Fibroblast of pulmonary artery (primary cell): ENCODE data around the gene FUT6.

Source experiments
- DNase-seq: peaks from one replicate; pipeline ENCODE4 v3.0.0-alpha.2; 2010; ENCODE audit warnings: low read depth
- H3K4me3 ChIP-seq: replicated peaks from 2 replicates; pipeline ENCODE4 v1.5.1; 2011; ENCODE audit warnings: low read depth, mild to moderate bottlenecking, control low read depth, low read length, moderate library complexity
- TF ChIP-seq, protein P1 (sequence below): IDR thresholded peaks from 2 replicates; pipeline ENCODE4 v1.5.1; 2011; ENCODE audit warnings: mild to moderate bottlenecking, control low read depth, low read length, inconsistent platforms; ENCODE audit errors: missing control alignments

FUT6 gene

DNA sequence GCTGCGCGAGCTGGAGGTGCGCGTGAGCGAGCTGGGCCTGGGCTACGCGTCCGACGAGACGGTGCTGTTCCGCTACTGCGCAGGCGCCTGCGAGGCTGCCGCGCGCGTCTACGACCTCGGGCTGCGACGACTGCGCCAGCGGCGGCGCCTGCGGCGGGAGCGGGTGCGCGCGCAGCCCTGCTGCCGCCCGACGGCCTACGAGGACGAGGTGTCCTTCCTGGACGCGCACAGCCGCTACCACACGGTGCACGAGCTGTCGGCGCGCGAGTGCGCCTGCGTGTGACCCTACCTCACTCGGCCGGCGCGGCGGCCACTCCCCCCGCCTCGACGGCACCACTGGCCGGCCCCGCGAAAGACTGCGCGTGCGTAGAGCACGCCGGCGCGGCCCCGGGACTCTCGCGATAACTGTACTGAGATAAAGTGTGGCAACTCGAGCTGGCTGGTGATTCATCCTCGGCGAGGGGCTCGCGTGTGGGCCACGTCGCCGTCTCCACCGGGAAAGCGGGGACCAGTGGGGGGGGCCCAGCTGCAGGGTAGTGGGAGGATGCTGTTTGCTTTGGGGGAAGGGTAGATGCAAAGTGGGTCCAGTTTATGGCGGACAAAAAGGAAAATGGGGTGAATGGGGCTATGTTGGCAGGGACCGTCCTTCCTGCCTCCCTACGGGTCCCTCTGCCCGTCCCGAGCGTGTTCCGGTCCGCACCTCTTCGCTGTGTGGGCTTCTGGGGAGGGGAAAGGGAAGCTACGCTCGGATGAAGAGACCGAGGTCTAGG lies 11.4 kb downstream of the FUT6 start:
- TF ChIP-seq, protein P1, sequence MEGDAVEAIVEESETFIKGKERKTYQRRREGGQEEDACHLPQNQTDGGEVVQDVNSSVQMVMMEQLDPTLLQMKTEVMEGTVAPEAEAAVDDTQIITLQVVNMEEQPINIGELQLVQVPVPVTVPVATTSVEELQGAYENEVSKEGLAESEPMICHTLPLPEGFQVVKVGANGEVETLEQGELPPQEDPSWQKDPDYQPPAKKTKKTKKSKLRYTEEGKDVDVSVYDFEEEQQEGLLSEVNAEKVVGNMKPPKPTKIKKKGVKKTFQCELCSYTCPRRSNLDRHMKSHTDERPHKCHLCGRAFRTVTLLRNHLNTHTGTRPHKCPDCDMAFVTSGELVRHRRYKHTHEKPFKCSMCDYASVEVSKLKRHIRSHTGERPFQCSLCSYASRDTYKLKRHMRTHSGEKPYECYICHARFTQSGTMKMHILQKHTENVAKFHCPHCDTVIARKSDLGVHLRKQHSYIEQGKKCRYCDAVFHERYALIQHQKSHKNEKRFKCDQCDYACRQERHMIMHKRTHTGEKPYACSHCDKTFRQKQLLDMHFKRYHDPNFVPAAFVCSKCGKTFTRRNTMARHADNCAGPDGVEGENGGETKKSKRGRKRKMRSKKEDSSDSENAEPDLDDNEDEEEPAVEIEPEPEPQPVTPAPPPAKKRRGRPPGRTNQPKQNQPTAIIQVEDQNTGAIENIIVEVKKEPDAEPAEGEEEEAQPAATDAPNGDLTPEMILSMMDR: no peak
- peak overlapping the region; percentile 69 for H3K4me3 ChIP-seq
- DNase-seq: peak; percentile 91

DNA sequence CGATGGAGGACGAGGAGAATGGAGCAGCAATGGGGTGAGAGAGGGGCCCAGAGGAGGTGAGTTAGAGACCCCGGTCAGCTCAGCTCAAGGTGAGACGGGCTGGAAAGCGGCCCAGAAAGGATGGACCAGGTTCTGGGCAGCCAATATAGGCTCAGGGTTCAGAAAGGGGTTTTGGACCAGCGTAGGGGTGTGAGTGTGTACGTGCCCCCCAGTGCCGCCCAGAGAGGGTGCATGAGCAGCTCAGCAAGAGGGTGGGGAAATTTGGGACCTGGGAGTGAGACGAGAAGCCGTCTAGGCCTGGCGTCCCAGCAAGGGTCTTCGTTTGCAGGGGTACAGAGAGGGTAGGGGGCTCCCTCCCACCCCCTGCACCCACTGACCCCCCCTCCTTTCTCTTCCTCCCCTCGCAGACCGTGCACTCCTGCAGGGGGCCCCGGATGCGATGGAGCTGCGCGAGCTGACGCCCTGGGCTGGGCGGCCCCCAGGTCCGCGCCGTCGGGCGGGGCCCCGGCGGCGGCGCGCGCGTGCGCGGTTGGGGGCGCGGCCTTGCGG lies 12.1 kb downstream of the FUT6 start:
- no peak for DNase-seq
- peak overlapping the region; percentile 45 for H3K4me3 ChIP-seq
- TF ChIP-seq, protein P1: no peak

DNA sequence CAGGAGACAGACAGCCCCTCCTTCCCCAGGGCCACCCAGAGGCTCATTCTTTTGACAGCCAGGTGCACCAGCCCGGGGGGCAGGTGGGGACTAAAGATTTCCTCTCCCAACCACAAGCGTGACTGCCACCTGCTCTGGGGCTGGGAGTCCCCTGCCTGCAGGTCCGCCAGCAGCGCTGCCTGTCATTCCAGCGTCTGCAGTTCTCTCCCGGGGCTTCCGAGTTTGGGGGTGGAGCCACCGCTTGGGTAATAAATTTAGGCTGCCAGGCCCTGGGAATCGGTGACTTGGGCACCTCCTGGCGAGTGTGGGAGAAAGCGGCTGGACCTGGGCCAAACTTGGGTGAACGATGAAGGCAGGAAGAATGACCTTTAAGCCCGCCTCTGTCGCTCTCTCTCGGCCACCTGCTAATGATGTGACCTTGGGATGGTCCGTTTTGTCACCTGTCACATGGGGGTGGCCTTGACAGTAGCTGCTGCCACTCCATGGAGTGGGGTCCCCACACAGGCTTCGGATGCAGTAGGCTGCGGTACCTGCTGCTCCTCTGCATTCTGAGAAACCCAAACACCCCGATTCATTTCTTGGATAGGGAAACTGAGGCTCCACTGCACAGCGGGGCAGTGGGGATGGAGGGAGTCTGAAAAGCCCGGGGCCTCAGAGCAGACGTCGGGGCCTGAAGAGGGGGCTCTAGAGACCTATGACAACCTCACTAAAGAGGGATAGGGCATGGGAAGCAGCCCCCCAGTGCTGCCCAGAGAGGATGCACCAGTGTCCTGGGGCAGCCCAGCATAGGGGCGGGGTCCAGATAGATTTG lies 12.8 kb downstream of the FUT6 start:
- TF ChIP-seq, protein P1: no peak
- peak; percentile 25 for DNase-seq

DNA sequence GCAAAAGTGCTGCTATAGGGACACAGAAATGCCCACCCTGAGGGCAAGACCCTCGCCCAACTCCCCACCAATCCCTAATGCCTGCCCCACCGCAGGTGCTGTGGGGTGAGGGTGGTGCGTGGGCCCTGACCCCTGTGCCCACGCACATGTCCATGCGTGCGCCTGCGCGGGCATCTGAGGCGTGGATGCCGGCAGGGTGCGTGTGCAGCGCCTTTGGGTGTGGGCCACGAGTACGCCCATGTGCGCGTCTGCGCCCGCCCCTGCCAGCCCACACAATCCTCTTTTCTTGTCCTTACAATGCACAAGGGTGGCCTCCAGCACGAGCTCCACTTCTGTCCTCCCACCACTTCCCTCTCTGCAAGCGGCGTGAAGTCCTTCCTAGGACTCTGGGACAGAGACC lies 14.3 kb downstream of the FUT6 start:
- DNase-seq: no peak
- no peak overlapping the region for H3K4me3 ChIP-seq
- TF ChIP-seq, protein P1: no peak

More for the DNA sequence above, 12.8 kb downstream of the FUT6 start:
- H3K4me3 ChIP-seq: no peak overlapping the region

DNA sequence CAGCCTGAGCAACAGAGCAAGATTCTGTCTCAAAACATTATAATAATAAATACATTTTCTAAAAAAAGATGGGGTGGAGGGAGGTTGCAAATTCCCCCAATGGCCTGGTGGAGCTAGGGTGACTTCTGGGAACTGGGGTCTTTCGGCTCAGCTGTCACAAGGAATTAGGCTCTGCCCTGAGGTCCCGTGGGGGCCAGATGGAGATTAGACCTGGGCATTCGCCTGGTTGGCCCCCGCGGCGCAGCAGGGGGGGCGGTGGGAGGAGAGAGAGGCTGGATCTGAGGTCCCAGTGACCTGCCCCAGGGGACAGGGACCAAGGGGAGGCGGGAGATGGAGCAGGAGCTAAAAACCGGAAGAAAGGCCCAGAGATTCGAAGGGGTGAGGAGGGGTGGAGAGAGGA lies 14.8 kb downstream of the FUT6 start:
- no peak for DNase-seq
- no peak overlapping the region for H3K4me3 ChIP-seq
- TF ChIP-seq, protein P1: no peak

DNA sequence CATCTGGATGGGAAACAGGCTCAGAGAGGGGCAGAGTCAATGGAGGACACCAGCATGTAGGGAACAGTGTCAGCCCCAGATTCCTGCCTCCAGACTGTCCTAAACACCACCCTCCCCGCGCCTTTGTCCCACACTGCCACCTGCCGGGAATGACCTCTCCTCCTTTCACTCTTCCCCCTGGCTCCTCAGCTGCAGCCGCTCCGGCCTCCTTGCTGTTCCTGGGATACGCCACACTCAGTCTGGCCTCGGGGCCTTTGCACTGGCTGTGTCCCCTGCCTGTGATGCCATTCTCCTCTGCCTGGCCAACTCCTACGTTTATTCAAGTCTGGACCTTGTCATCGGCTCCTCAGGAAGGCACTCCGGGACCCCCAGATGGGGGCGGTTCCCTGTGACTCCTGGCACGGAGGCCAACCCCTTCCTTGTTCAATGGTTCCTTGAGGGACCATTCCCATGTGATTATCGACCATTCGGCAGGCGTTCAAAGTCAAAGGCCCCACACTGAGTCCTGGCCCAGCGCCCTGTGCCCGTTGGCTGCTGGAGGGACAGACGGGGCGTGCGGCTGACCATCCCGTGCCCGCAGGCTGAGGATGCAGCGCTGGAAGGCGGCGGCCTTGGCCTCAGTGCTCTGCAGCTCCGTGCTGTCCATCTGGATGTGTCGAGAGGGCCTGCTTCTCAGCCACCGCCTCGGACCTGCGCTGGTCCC lies 15.8 kb downstream of the FUT6 start:
- no peak for DNase-seq
- TF ChIP-seq, protein P1: peak; percentile 9
- H3K4me3 ChIP-seq: no peak overlapping the region
